ENCODE results near the gene SGMS2. TPM values are rescaled to one million over a fixed set of nuclear protein-coding genes. Genes with fewer than 3 reads are reported as not detected.

Gene SGMS2
- total and polyA plus RNA-seq, 9 of the 15 experiments (the other 6 are each of a cell fraction or from before 2014, with no cell fraction given), result 0.07 to 0.25 (median 0.11) TPM; not detected in 5

DNA sequence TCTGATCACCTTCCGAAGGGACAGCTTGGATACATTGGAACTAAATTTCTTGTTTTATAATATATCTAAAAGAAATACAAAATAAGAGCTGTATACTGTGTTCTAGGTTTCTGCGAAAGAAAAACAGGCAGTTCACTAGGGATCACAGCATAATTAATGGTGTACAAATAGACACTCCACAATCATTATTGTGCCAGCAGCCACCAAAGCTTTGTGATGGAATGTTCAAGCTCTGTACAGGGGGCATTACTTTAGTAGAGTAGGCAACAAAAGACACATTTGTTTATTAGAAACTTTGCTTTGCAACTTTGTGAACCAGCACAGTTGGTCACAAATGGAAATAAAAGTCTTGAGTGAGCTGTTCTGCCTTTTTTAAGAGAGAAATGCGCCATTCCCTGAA, 49.3 kb downstream of the SGMS2 start:
- Histone ChIP-seq H3K9me3 (replicated peaks; ENCODE audit: control insufficient read depth, insufficient read depth, low read depth, low read length) (no peaks in the 10 kb centered on the region), H2AFZ (ENCODE audit: low read depth, low read length) (no peak overlapping the region), H4K20me1 (replicated peaks; ENCODE audit: control insufficient read depth, insufficient read depth, low read length) (no peaks in the 10 kb centered on the region), H3K9me1 (ENCODE audit: control insufficient read depth, insufficient read depth, low read length) (no peaks in the 10 kb centered on the region), H3K9ac (ENCODE audit: insufficient read depth in 1 of 2, low read depth in 2 of 2, low read length in 2 of 2) (no peak overlapping the region), H3K4me3 (no peak overlapping the region), H3K4me2 (ENCODE audit: insufficient read depth, low read length) (no peak overlapping the region), H3K27ac (ENCODE audit: extremely low read depth, low read depth, low read length) (no peak overlapping the region), H3K36me3 (ENCODE audit: control insufficient read depth, insufficient read depth, low read length) (no peaks in the 10 kb centered on the region), H3K27me3 (ENCODE audit: control insufficient read depth in 2 of 2, insufficient read depth in 2 of 2, low read length in 2 of 2) (peaks cover 0 to 4% of the 10 kb centered on the region in 2 experiments; a peak in 2 of 5 replicates), H3K4me1 (replicated peaks in 1 of 2; ENCODE audit: control insufficient read depth in 2 of 2, insufficient read depth in 2 of 2, low read length in 2 of 2) (no peaks in the 10 kb centered on the region), H3K79me2 (ENCODE audit: control insufficient read depth, insufficient read depth, low read length) (no peaks in the 10 kb centered on the region)
- in situ Hi-C loops (cut with MboI) (no loop called here), intact Hi-C loops (cut with micrococcal nuclease) (no loop called here)
- ATAC-seq (no peak), DNase-seq (ENCODE audit: extremely low read depth in 1 of 4, low spot score in 3 of 4) (no peak), FAIRE-seq (no peak)
- ChIA-PET POLR2A (no interaction called here), CTCF (ENCODE audit: low intra/inter-chr PET ratio) (no interaction called here)
- WGBS (ENCODE audit: insufficient coverage, low coverage, missing lambda C conversion rate), result 0% methylated on average over 3 of the region's 3 CpGs
- BruUV-seq (replicated peaks), result no TSS peak
- TF ChIP-seq ZNF407 (IDR thresholded peaks at IDR 0.05; ENCODE audit: low read depth) (no peak), ZNF408 (CRISPR knock-in tag; IDR thresholded peaks at IDR 0.05; ENCODE audit: low read depth) (no peak), FOXM1 (IDR thresholded peaks at IDR 0.05; ENCODE audit: low read depth) (no peak), FOXM1 (CRISPR knock-in tag; IDR thresholded peaks at IDR 0.05; ENCODE audit: low read depth) (no peak), TFAP4 (CRISPR knock-in tag; IDR thresholded peaks at IDR 0.05; ENCODE audit: borderline replicate concordance) (no peak), FOXA1 (IDR thresholded peaks at IDR 0.05; ENCODE audit: borderline replicate concordance) (no peak), OTX1 (CRISPR knock-in tag; IDR thresholded peaks at IDR 0.05) (no peak), HCFC1 (IDR thresholded peaks at IDR 0.05; ENCODE audit: low read depth, low read length) (no peak), ZBTB12 (CRISPR knock-in tag; IDR thresholded peaks at IDR 0.05) (no peak), ZNF316 (IDR thresholded peaks at IDR 0.05) (no peak)
- TF ChIP-seq, protein P1, sequence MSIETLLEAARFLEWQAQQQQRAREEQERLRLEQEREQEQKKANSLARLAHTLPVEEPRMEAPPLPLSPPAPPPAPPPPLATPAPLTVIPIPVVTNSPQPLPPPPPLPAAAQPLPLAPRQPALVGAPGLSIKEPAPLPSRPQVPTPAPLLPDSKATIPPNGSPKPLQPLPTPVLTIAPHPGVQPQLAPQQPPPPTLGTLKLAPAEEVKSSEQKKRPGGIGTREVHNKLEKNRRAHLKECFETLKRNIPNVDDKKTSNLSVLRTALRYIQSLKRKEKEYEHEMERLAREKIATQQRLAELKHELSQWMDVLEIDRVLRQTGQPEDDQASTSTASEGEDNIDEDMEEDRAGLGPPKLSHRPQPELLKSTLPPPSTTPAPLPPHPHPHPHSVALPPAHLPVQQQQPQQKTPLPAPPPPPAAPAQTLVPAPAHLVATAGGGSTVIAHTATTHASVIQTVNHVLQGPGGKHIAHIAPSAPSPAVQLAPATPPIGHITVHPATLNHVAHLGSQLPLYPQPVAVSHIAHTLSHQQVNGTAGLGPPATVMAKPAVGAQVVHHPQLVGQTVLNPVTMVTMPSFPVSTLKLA (conservative IDR thresholded peaks at IDR 0.05), result no peak
